Liver (tissue), 9 donors: Measurements from ENCODE around the gene ADNP. TPM values are rescaled to one million over a fixed set of nuclear protein-coding genes. Genes with fewer than 3 reads are reported as not detected.

Experiments used
- DNase-seq: peaks from one replicate; pipeline ENCODE4 v3.0.0-alpha.2; 2017; ENCODE audit warnings: low spot score
- H3K27ac ChIP-seq, 2 donors: one replicate each; pipeline ENCODE4 v1.7.0; 2013; ENCODE audit warnings: inconsistent platforms in 2 of 2, low read length in 2 of 2, control low read depth in 1 of 2, low read depth in 1 of 2, mild to moderate bottlenecking in 1 of 2
- H3K27me3 ChIP-seq, 4 donors: one replicate each; pipeline versions ENCODE4 v1.6.1 to v1.7.0; 2013; ENCODE audit warnings: low read length in 3 of 4, inconsistent platforms in 1 of 4, mild to moderate bottlenecking in 1 of 4, moderate library complexity in 1 of 4; ENCODE audit not compliant: control insufficient read depth in 4 of 4, insufficient read depth in 4 of 4
- H3K36me3 ChIP-seq, 4 donors: one replicate each; pipeline versions ENCODE4 v1.6.1 to v1.7.0; 2013; ENCODE audit warnings: low read length in 3 of 4, mild to moderate bottlenecking in 3 of 4, low read depth in 1 of 4, moderate library complexity in 1 of 4; ENCODE audit not compliant: control insufficient read depth in 4 of 4, insufficient read depth in 3 of 4
- H3K4me1 ChIP-seq, 4 donors: one replicate each; pipeline versions ENCODE4 v1.6.1 to v1.7.0; 2013; ENCODE audit warnings: low read length in 3 of 4, mild to moderate bottlenecking in 3 of 4, moderate library complexity in 1 of 4; ENCODE audit not compliant: control insufficient read depth in 4 of 4, insufficient read depth in 4 of 4
- H3K4me3 ChIP-seq, 3 donors: one replicate each; pipeline versions ENCODE4 v1.6.1 to v1.7.0; 2013; ENCODE audit warnings: low read length in 3 of 3, control low read depth in 1 of 3, low read depth in 1 of 3, mild to moderate bottlenecking in 1 of 3
- H3K9ac ChIP-seq, 2 donors: one replicate each; pipeline ENCODE4 v1.7.0; 2013; ENCODE audit warnings: low read length in 2 of 2, mild to moderate bottlenecking in 2 of 2, moderate library complexity in 2 of 2, control low read depth in 1 of 2, low read depth in 1 of 2
- H3K9me3 ChIP-seq, 4 donors: one replicate each; pipeline versions ENCODE4 v1.6.1 to v1.7.0; 2013; ENCODE audit warnings: low read length in 3 of 4; ENCODE audit not compliant: control insufficient read depth in 4 of 4
- ATF3 ChIP-seq: IDR thresholded peaks from 2 replicates; pipeline ENCODE4 v1.6.1; 2016; ENCODE audit warnings: antibody characterized with exemption
- CTCF ChIP-seq: fragments of 150-350 bp; IDR thresholded peaks from 2 replicates; pipeline ENCODE4 v1.5.1; 2017; ENCODE audit warnings: improper control_type of control experiment, low read depth, low read length; ENCODE audit not compliant: missing input control
- EGR1 ChIP-seq, 2 donors: IDR thresholded peaks; 2 replicates each; pipeline ENCODE4 v1.6.1; 2016 to 2018; ENCODE audit warnings: antibody characterized with exemption in 2 of 2, low read depth in 2 of 2
- FOXA1 ChIP-seq: IDR thresholded peaks from 2 replicates; pipeline ENCODE4 v1.6.1; 2016; ENCODE audit warnings: antibody characterized with exemption
- FOXA2 ChIP-seq: IDR thresholded peaks from 2 replicates; pipeline ENCODE4 v1.6.1; 2016; ENCODE audit warnings: antibody characterized with exemption
- GABPA ChIP-seq, 2 donors: IDR thresholded peaks in 1 of 2; conservative IDR thresholded peaks in 1 of 2; 2 replicates each; pipeline ENCODE4 v1.6.1; 2016; ENCODE audit warnings: antibody characterized with exemption in 2 of 2, mild to moderate bottlenecking in 1 of 2, moderate library complexity in 1 of 2
- HNF4A ChIP-seq, 2 donors: conservative IDR thresholded peaks; 2 replicates each; pipeline ENCODE4 v1.6.1; 2016; ENCODE audit warnings: antibody characterized with exemption in 2 of 2, mild to moderate bottlenecking in 2 of 2
- HNF4G ChIP-seq: IDR thresholded peaks from 2 replicates; pipeline ENCODE4 v1.6.1; 2016; ENCODE audit warnings: antibody characterized with exemption
- JUND ChIP-seq, 2 donors: IDR thresholded peaks; 2 replicates each; pipeline ENCODE4 v1.6.1; 2016; ENCODE audit warnings: antibody characterized with exemption in 2 of 2
- NR2F2 ChIP-seq: IDR thresholded peaks from 2 replicates; pipeline ENCODE4 v1.6.1; 2016; ENCODE audit warnings: antibody characterized with exemption
- RAD21 ChIP-seq, 2 donors: IDR thresholded peaks; 2 replicates each; pipeline ENCODE4 v1.6.1; 2016; ENCODE audit warnings: antibody characterized with exemption in 2 of 2, mild to moderate bottlenecking in 2 of 2
- RXRA ChIP-seq, 2 donors: IDR thresholded peaks; 2 replicates each; pipeline ENCODE4 v1.6.1; 2017 to 2018; ENCODE audit warnings: antibody characterized with exemption in 2 of 2, mild to moderate bottlenecking in 1 of 2
- SP1 ChIP-seq: IDR thresholded peaks from 2 replicates; pipeline ENCODE4 v1.6.1; 2018; ENCODE audit warnings: antibody characterized with exemption, mild to moderate bottlenecking
- TAF1 ChIP-seq: conservative IDR thresholded peaks from 2 replicates; pipeline ENCODE4 v1.6.1; 2016; ENCODE audit warnings: antibody characterized with exemption, mild to moderate bottlenecking
- YY1 ChIP-seq: IDR thresholded peaks from 2 replicates; pipeline ENCODE4 v1.6.1; 2016; ENCODE audit warnings: antibody characterized with exemption, mild to moderate bottlenecking
- WGBS: extraction: QIAGEN DNeasy Blood & Tissue Kit; methylation state at CpG from one replicate; pipeline ENCODE4 v1.1.7; 2013; 5-methylcytosine and 5-hydroxymethylcytosine counted together
- polyA plus RNA-seq, 2 donors: library from polyadenylated mRNA; stranded (reverse) in 1 of 2; unstranded in 1 of 2; fragments of 200-250 nt in 1 of 2; fragments of >200 nt in 1 of 2; fragmentation: Nextera tagmentation in 1 of 2; extraction: Ambion mirVana in 1 of 2; gene quantifications; one replicate each; pipeline versions ENCODE4 v1.2.1 to v1.2.3, GENCODE V29; 2013 to 2015
- total RNA-seq, 2 donors: library from RNA; depleted of rRNA; stranded (reverse); fragments of >200 nt; gene quantifications; one replicate each; pipeline ENCODE4 v1.2.3, GENCODE V29; 2014
- TF ChIP-seq, protein P1 (sequence below): IDR thresholded peaks from 2 replicates; pipeline ENCODE4 v1.6.1; 2016; ENCODE audit warnings: antibody characterized with exemption
- TF ChIP-seq, protein P2 (sequence below): IDR thresholded peaks from 2 replicates; pipeline ENCODE4 v1.6.1; 2016; ENCODE audit warnings: antibody characterized with exemption
- TF ChIP-seq, protein P3 (sequence below): IDR thresholded peaks from 2 replicates; pipeline ENCODE4 v1.6.1; 2016; ENCODE audit warnings: antibody characterized with exemption, mild to moderate bottlenecking
- donor health status: healthy.
- donor health status: healthy.
- donor health status: healthy.
- donor health status: healthy.
- donor health status: healthy.

Gene ADNP
- total and polyA plus RNA-seq, 4 donors, result 9.3 to 25.4 (median 20.1) TPM

DNA sequence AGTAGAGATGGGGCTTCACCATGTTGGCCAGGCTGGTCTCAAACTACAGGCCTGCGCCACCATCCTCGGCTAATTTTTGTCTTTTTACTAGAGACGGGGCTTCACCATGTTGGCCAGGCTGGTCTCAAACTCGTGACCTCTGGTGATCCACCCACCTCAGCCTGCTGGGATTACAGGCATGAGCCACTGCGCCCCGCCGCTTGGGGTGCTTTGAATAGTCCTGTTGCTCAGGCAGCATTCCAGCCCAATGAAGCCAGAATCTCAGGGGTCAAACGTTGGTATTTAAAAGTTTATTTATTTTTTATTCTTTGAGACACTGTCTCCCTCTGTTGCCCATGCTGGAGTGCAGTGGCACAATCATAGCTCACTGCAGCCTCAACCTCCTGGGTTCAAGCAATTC, 38.7 kb upstream of the ADNP start:
- Histone ChIP-seq H3K27me3 (no peaks in the 10 kb centered on the region), H3K27ac (no peak overlapping the region), H3K4me1 (no peaks in the 10 kb centered on the region), H3K9me3 (no peaks in the 10 kb centered on the region), H3K4me3 (no peak overlapping the region), H3K9ac (no peak overlapping the region), H3K36me3 (no peaks in the 10 kb centered on the region)
- 80% methylated on average over 8 of the region's 8 CpGs for WGBS
- no peak for TF ChIP-seq RAD21 (IDR thresholded peaks at IDR 0.05)
- TF ChIP-seq TAF1, result no peak
- no peak for TF ChIP-seq FOXA1
- TF ChIP-seq CTCF, result no peak
- TF ChIP-seq YY1, result no peak
- no peak for TF ChIP-seq EGR1 (IDR thresholded peaks at IDR 0.05; ENCODE audit: low read depth in 2 of 2)
- no peak for TF ChIP-seq RXRA (IDR thresholded peaks at IDR 0.05)
- no peak for DNase-seq

GRCh38 chr20:50969435-50969834, 38.2 kb upstream of the ADNP start:
- no peak overlapping the region for H3K4me3 ChIP-seq
- 87% methylated on average over 5 of the region's 5 CpGs for WGBS
- no peaks in the 10 kb centered on the region for H3K9me3 ChIP-seq
- no peaks in the 10 kb centered on the region for H3K27me3 ChIP-seq
- no peaks in the 10 kb centered on the region for H3K36me3 ChIP-seq
- no peak overlapping the region for H3K9ac ChIP-seq
- no peak overlapping the region for H3K27ac ChIP-seq
- TF ChIP-seq FOXA2 (no peak), JUND (IDR thresholded peaks at IDR 0.05) (no peak), TAF1 (no peak), YY1 (no peak), SP1 (no peak), HNF4G (no peak), NR2F2 (no peak), HNF4A (conservative IDR thresholded peaks at IDR 0.05) (no peak), RXRA (IDR thresholded peaks at IDR 0.05) (no peak), CTCF (no peak), GABPA (IDR thresholded peaks at IDR 0.05 in 1 of 2, conservative IDR thresholded peaks at IDR 0.05 in 1 of 2) (no peak), EGR1 (IDR thresholded peaks at IDR 0.05; ENCODE audit: low read depth in 2 of 2) (no peak), ATF3 (no peak)
- TF ChIP-seq, protein P1, sequence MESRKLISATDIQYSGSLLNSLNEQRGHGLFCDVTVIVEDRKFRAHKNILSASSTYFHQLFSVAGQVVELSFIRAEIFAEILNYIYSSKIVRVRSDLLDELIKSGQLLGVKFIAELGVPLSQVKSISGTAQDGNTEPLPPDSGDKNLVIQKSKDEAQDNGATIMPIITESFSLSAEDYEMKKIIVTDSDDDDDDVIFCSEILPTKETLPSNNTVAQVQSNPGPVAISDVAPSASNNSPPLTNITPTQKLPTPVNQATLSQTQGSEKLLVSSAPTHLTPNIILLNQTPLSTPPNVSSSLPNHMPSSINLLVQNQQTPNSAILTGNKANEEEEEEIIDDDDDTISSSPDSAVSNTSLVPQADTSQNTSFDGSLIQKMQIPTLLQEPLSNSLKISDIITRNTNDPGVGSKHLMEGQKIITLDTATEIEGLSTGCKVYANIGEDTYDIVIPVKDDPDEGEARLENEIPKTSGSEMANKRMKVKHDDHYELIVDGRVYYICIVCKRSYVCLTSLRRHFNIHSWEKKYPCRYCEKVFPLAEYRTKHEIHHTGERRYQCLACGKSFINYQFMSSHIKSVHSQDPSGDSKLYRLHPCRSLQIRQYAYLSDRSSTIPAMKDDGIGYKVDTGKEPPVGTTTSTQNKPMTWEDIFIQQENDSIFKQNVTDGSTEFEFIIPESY, result no peak
- TF ChIP-seq, protein P2, sequence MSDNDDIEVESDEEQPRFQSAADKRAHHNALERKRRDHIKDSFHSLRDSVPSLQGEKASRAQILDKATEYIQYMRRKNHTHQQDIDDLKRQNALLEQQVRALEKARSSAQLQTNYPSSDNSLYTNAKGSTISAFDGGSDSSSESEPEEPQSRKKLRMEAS, result no peak
- TF ChIP-seq, protein P3, sequence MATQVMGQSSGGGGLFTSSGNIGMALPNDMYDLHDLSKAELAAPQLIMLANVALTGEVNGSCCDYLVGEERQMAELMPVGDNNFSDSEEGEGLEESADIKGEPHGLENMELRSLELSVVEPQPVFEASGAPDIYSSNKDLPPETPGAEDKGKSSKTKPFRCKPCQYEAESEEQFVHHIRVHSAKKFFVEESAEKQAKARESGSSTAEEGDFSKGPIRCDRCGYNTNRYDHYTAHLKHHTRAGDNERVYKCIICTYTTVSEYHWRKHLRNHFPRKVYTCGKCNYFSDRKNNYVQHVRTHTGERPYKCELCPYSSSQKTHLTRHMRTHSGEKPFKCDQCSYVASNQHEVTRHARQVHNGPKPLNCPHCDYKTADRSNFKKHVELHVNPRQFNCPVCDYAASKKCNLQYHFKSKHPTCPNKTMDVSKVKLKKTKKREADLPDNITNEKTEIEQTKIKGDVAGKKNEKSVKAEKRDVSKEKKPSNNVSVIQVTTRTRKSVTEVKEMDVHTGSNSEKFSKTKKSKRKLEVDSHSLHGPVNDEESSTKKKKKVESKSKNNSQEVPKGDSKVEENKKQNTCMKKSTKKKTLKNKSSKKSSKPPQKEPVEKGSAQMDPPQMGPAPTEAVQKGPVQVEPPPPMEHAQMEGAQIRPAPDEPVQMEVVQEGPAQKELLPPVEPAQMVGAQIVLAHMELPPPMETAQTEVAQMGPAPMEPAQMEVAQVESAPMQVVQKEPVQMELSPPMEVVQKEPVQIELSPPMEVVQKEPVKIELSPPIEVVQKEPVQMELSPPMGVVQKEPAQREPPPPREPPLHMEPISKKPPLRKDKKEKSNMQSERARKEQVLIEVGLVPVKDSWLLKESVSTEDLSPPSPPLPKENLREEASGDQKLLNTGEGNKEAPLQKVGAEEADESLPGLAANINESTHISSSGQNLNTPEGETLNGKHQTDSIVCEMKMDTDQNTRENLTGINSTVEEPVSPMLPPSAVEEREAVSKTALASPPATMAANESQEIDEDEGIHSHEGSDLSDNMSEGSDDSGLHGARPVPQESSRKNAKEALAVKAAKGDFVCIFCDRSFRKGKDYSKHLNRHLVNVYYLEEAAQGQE, result no peak
- no peaks in the 10 kb centered on the region for H3K4me1 ChIP-seq
- DNase-seq, result no peak
